ENCODE measurements around the gene TBC1D32.

Gene TBC1D32

DNA sequence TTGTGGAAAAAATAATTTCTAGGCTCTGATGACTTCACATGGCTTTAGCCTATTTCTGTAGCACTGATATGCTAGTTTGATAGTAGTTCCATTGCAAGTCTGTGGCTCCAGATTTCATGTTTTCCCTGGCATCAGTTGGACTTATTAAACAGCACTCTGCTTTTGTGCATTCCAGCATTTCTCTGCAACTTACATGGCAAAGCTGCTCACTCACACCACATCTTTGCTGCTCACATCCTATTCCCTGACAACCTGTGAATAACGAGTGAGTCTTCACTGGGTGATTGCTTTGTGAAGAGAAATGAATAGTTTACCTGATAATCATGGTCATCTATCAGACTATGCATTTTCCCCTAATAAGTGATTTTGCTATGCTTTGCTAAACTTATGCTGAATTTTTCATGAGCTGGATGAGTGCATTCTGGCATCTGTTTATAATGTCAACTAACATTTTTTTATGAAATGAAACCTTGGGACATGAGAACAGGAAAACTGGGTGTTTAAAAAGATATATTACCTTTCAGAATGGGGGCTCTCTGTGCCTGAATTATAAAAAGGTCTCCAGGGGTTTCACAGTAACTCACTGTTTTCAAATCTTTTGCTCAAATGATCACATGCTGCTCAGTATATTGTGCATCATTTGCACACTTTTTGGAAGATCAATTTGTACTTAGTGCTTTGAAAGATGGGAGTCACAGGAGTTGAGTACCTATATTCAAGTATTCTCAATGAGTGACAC is 301.8 kb downstream of the TBC1D32 start:
- TF ChIP-seq, protein P1, sequence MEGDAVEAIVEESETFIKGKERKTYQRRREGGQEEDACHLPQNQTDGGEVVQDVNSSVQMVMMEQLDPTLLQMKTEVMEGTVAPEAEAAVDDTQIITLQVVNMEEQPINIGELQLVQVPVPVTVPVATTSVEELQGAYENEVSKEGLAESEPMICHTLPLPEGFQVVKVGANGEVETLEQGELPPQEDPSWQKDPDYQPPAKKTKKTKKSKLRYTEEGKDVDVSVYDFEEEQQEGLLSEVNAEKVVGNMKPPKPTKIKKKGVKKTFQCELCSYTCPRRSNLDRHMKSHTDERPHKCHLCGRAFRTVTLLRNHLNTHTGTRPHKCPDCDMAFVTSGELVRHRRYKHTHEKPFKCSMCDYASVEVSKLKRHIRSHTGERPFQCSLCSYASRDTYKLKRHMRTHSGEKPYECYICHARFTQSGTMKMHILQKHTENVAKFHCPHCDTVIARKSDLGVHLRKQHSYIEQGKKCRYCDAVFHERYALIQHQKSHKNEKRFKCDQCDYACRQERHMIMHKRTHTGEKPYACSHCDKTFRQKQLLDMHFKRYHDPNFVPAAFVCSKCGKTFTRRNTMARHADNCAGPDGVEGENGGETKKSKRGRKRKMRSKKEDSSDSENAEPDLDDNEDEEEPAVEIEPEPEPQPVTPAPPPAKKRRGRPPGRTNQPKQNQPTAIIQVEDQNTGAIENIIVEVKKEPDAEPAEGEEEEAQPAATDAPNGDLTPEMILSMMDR (IDR thresholded peaks at IDR 0.05; ENCODE audit: extremely low read depth, missing control alignments): no peak
- DNase-seq (ENCODE audit: low spot score): no peak
